PC-9 (cell line): ENCODE measurements around the gene USF2.

Experiments used
- EZH2 ChIP-seq: fragments of 200-600 bp; sonication (generic); IDR thresholded peaks from 2 replicates; pipeline ENCODE4 v1.8.0; 2017; ENCODE audit warnings: antibody characterized with exemption, low read depth
- TF ChIP-seq, protein P1 (sequence below): fragments of 200-600 bp; sonication (generic); conservative IDR thresholded peaks from 2 replicates; pipeline ENCODE4 v1.6.1; 2017; ENCODE audit warnings: mixed run types, antibody characterized with exemption, mild to moderate bottlenecking, moderate library complexity

DNA sequence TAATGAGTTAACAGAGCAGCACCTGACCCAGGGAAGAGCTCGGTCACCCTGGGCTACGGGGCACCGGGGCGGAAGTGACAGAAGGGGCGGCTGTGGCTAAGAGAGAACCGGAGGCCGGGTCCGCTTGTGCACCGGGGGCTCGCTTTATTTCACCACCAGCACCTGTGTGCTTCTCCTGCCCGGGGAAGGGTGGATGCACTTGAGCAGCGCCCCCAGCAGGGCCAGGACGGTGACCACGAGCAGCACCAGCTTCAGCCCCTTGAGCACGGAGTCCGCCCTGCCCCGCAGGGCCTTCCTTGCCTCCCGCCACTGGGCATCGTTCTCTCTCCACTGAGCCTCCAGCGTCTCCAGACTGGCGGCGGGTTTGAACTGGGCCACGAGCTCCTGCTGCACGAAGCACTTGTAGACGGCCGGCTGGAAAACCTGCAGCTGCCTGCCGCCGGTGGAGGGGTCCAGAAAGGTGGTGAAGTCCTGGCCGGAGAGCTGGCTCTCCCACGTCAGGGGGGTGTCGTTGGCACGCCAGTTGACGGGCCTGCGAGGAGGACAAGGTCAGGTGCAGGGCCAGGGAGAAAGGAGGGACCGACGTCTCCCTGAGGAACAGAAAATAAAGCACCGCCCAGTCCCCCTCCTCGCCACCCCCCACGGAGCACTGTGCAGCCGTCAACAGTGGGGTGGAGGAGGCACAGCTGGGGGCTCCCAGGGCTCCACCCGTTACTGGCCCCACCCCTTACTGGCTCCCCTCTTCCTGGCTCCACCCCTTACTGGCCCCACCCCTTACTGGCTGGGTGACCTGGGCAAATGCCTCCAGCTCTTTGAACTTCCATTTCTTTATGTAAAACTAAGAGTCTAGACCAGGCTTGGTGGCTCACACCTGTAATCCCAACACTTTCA is 43.8 kb upstream of the USF2 start:
- TF ChIP-seq, protein P1, sequence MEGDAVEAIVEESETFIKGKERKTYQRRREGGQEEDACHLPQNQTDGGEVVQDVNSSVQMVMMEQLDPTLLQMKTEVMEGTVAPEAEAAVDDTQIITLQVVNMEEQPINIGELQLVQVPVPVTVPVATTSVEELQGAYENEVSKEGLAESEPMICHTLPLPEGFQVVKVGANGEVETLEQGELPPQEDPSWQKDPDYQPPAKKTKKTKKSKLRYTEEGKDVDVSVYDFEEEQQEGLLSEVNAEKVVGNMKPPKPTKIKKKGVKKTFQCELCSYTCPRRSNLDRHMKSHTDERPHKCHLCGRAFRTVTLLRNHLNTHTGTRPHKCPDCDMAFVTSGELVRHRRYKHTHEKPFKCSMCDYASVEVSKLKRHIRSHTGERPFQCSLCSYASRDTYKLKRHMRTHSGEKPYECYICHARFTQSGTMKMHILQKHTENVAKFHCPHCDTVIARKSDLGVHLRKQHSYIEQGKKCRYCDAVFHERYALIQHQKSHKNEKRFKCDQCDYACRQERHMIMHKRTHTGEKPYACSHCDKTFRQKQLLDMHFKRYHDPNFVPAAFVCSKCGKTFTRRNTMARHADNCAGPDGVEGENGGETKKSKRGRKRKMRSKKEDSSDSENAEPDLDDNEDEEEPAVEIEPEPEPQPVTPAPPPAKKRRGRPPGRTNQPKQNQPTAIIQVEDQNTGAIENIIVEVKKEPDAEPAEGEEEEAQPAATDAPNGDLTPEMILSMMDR: no peak
- no peak for TF ChIP-seq EZH2
